Measurements from ENCODE around the gene TMEM185B.

DNA sequence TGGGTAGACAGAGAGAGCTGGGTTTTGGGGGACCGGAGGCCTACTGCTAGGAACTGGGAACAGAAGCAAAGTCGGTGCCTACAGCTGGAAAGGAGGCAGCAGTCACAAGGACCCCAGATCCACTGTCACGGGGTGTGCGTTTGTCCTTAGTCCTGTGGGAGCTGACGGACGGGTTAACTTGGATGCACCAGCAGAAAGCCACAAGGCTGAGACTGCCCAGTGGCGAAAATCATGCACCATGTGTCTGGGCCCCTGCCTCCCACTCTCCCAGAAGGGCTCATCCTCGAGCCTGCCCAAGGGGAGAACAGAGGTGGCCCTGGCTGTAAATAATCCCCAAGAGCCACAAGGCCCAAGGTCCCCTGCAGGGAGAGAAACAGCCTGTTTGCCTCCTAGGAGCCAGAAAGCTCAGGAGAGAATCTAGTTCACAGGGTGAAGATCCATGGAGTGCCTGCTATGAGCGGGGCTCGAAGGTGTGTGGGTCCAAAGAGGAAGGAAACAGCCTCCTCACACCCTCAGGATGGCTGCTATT, 17.8 kb upstream of the TMEM185B start:
- TF ChIP-seq GATA2 (IDR thresholded peaks at IDR 0.05; ENCODE audit: low read depth, low read length) (no peak), GATA3 (IDR thresholded peaks at IDR 0.05; ENCODE audit: low read depth, low read length) (no peak)

Measured in SH-SY5Y (cell line).